ENCODE measurements around the gene BIN2.

DNA sequence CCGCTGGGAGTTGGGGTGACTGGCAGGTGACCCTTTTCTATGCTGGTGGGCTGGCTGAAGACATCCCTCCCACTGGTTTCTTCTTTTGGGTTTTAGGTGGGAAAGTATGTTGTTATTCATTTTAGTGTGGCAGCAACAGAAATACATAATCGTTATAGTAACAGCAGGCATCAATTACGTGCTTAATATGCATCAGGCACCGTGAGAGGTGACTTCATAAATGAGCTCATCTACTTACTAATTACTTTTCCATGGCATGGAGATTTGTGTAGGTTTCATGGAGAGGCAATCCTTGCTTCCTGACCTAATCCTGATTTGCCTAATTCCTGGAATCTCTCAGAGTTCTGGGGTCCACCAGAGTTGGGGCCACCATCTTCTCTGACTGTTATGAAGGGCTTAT is 35.9 kb upstream of the BIN2 start:
- TF ChIP-seq, protein P1, sequence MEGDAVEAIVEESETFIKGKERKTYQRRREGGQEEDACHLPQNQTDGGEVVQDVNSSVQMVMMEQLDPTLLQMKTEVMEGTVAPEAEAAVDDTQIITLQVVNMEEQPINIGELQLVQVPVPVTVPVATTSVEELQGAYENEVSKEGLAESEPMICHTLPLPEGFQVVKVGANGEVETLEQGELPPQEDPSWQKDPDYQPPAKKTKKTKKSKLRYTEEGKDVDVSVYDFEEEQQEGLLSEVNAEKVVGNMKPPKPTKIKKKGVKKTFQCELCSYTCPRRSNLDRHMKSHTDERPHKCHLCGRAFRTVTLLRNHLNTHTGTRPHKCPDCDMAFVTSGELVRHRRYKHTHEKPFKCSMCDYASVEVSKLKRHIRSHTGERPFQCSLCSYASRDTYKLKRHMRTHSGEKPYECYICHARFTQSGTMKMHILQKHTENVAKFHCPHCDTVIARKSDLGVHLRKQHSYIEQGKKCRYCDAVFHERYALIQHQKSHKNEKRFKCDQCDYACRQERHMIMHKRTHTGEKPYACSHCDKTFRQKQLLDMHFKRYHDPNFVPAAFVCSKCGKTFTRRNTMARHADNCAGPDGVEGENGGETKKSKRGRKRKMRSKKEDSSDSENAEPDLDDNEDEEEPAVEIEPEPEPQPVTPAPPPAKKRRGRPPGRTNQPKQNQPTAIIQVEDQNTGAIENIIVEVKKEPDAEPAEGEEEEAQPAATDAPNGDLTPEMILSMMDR (IDR thresholded peaks at IDR 0.05), result no peak
- TF ChIP-seq POLR2A (IDR thresholded peaks at IDR 0.05), result no peak
- no peak for TF ChIP-seq POLR2AphosphoS5 (IDR thresholded peaks at IDR 0.05)
